ENCODE measurements around the gene TDRD9. TPM values are rescaled to one million over a fixed set of nuclear protein-coding genes. Genes with fewer than 3 reads are reported as not detected.

The TDRD9 gene
- total RNA-seq, 2 experiments from 2014 or later: 1.2 to 1.6 TPM

GRCh38 chr14:103889313-103890051, 38.8 kb upstream of the TDRD9 start:
- no peak for DNase-seq
- Mint-ChIP-seq H3K27me3 (no peaks in the 10 kb centered on the region), H3K36me3 (ENCODE audit: low read depth) (no peaks in the 10 kb centered on the region), H3K4me1 (ENCODE audit: low read depth) (no peaks in the 10 kb centered on the region), H3K4me3 (no peak overlapping the region), H3K9me3 (no peaks in the 10 kb centered on the region), H3K27ac (no peak overlapping the region)
- ChIA-PET CTCF (interaction anchor here (2.6 kb wide), 1 partner anchor 11 kb away, joined by 8 read pairs; no protein-coding TSS in a partner anchor), POLR2A (no interaction called here)
- no peak for TF ChIP-seq CTCF (IDR thresholded peaks at IDR 0.05)
- ATAC-seq: no peak
- intact Hi-C loops (cut with micrococcal nuclease): no loop called here

GRCh38 chr14:103890052-103890371, 38.2 kb upstream of the TDRD9 start:
- no peak overlapping the region for H3K4me3 Mint-ChIP-seq
- intact Hi-C loops (cut with micrococcal nuclease): no loop called here
- no peak overlapping the region for H3K27ac Mint-ChIP-seq
- ATAC-seq (no peak), DNase-seq (no peak)
- POLR2A ChIA-PET: no interaction called here
- no peaks in the 10 kb centered on the region for H3K4me1 Mint-ChIP-seq (ENCODE audit: low read depth)
- CTCF ChIA-PET: interaction anchor here (2.6 kb wide), 1 partner anchor 11 kb away, joined by 8 read pairs; no protein-coding TSS in a partner anchor
- no peaks in the 10 kb centered on the region for H3K9me3 Mint-ChIP-seq
- no peaks in the 10 kb centered on the region for H3K27me3 Mint-ChIP-seq
- no peaks in the 10 kb centered on the region for H3K36me3 Mint-ChIP-seq (ENCODE audit: low read depth)
- TF ChIP-seq CTCF (IDR thresholded peaks at IDR 0.05): no peak

- Mint-ChIP-seq H3K4me3 (no peak overlapping the region), H3K9me3 (no peaks in the 10 kb centered on the region), H3K36me3 (ENCODE audit: low read depth) (no peaks in the 10 kb centered on the region), H3K4me1 (ENCODE audit: low read depth) (no peaks in the 10 kb centered on the region), H3K27ac (no peak overlapping the region), H3K27me3 (no peaks in the 10 kb centered on the region)
- DNase-seq (no peak), ATAC-seq (no peak)
- POLR2A ChIA-PET: no interaction called here
- intact Hi-C loops (cut with micrococcal nuclease): no loop called here
- CTCF ChIA-PET: interaction anchor here (1.4 to 2.6 kb wide), 2 partner anchors 10 to 83 kb away, joined by 3 to 8 read pairs; no protein-coding TSS in a partner anchor
- TF ChIP-seq CTCF (IDR thresholded peaks at IDR 0.05): no peak
These were observed 37.2 kb upstream of the TDRD9 start for GRCh38 chr14:103890821-103891666.

- intact Hi-C loops (cut with micrococcal nuclease): no loop called here
- ChIA-PET CTCF (interaction anchor here (1.4 to 2.6 kb wide), 2 partner anchors 9 to 84 kb away, joined by 3 to 8 read pairs; no protein-coding TSS in a partner anchor), POLR2A (no interaction called here)
- Mint-ChIP-seq H3K27ac (no peak overlapping the region), H3K36me3 (ENCODE audit: low read depth) (no peaks in the 10 kb centered on the region), H3K4me1 (ENCODE audit: low read depth) (no peaks in the 10 kb centered on the region), H3K4me3 (no peak overlapping the region), H3K27me3 (no peaks in the 10 kb centered on the region), H3K9me3 (no peaks in the 10 kb centered on the region)
- no peak for DNase-seq
- TF ChIP-seq CTCF (IDR thresholded peaks at IDR 0.05): no peak
- ATAC-seq: no peak
These were observed 36.5 kb upstream of the TDRD9 start for GRCh38 chr14:103891667-103892215.

Data from activated CD8-positive, alpha-beta T cell treated with anti-CD3 and anti-CD28 coated beads for 36 hours (primary cell).